ENCODE measurements around the gene ADSS1.

DNA sequence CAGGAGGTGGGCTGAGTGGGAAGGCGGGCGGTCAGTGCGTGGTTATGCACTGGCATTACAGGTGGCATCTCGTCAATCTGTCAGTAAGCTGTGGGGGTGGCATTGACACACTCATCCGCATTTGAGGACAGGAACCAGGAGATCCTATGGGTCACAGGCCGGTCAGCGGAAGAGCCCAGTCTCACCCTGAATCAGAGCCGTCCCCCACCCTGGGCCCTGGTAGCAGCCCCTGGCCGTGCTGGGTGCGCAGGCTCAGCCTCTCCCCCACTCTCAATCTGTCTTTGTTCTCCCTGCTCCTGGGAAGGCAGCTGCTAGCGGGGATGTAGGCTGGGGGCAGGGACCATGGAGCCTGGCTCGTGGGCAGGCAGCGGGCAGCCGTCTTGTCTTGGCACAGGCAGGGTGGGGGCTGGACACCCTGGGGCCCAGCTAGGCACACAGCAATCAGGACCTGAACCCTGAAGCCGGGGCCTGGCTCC is 29.5 kb upstream of the ADSS1 start:
- TF ChIP-seq GATA2 (IDR thresholded peaks at IDR 0.05; ENCODE audit: low read depth, low read length) (no peak), GATA3 (IDR thresholded peaks at IDR 0.05; ENCODE audit: low read depth, low read length) (no peak)

Measured in SH-SY5Y (cell line).